SK-N-SH (cell line): ENCODE data around the gene TBC1D5.

ENCODE experiments used
- EP300 ChIP-seq, 2 experiments: IDR thresholded peaks; 2 replicates each; pipeline versions ENCODE4 v1.4.0 to v1.6.1; 2012; ENCODE audit warnings: borderline replicate concordance in 1 of 2, low read depth in 1 of 2, low read length in 1 of 2
- GABPA ChIP-seq: IDR thresholded peaks from 2 replicates; pipeline ENCODE4 v1.4.0; 2012; ENCODE audit warnings: low read depth, mild to moderate bottlenecking
- POLR2AphosphoS5 ChIP-seq: IDR thresholded peaks from 2 replicates; pipeline ENCODE4 v1.6.1; 2012; ENCODE audit warnings: low read depth, low read length
- RAD21 ChIP-seq: IDR thresholded peaks from 2 replicates; pipeline ENCODE4 v1.6.1; 2012; ENCODE audit warnings: mild to moderate bottlenecking, low read length
- RCOR1 ChIP-seq: fragments of 150-350 bp; IDR thresholded peaks from 2 replicates; pipeline ENCODE4 v1.6.1; 2017; ENCODE audit warnings: antibody characterized with exemption, low read length
- RFX5 ChIP-seq: IDR thresholded peaks from 2 replicates; pipeline ENCODE4 v1.6.1; 2012; ENCODE audit warnings: mild to moderate bottlenecking, improper control_type of control experiment, low read length
- SMC3 ChIP-seq: IDR thresholded peaks from 2 replicates; pipeline ENCODE4 v1.6.1; 2012; ENCODE audit warnings: low read depth, low read length, improper control_type of control experiment
- TCF12 ChIP-seq: IDR thresholded peaks from 2 replicates; pipeline ENCODE4 v1.4.0; 2012
- YY1 ChIP-seq: IDR thresholded peaks from 2 replicates; pipeline ENCODE4 v1.4.0; 2012; ENCODE audit warnings: low read depth, mild to moderate bottlenecking
- TF ChIP-seq, protein P1 (sequence below): fragments of 200-600 bp; sonication (generic); IDR thresholded peaks from 2 replicates; pipeline ENCODE4 v1.6.1; 2017; ENCODE audit warnings: antibody characterized with exemption, mild to moderate bottlenecking, moderate library complexity
- TF ChIP-seq, protein P2 (sequence below): IDR thresholded peaks from 2 replicates; pipeline ENCODE4 v1.4.0; 2012; ENCODE audit warnings: low read depth, borderline replicate concordance
- TF ChIP-seq, protein P3 (sequence below): fragments of 150-350 bp; IDR thresholded peaks from 2 replicates; pipeline ENCODE4 v1.6.1; 2016; ENCODE audit warnings: mild to moderate bottlenecking, low read depth, low read length
- TF ChIP-seq, protein P4 (sequence below): IDR thresholded peaks from 2 replicates; pipeline ENCODE4 v1.6.1; 2012; ENCODE audit warnings: mild to moderate bottlenecking, low read depth, low read length, moderate library complexity

DNA sequence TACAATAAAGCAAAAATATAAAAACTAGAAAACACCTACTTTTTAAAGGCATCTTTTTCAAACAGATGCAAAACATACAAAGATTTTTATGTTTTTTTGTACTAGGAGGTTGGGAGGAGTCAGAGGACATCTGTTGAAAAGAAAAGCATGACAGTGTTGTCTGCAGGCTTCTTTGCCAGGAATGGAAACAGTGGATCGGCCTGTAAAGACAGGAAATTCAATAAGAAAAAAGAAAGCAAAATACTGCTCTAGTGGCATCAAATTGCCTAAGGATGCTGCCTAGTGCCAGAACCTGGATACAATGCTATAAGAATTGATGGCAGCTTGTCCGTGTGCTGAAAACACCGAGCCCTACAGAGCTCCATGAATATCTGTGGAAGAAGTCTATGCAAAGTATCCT, 69.9 kb downstream of the TBC1D5 start:
- TF ChIP-seq, protein P1, sequence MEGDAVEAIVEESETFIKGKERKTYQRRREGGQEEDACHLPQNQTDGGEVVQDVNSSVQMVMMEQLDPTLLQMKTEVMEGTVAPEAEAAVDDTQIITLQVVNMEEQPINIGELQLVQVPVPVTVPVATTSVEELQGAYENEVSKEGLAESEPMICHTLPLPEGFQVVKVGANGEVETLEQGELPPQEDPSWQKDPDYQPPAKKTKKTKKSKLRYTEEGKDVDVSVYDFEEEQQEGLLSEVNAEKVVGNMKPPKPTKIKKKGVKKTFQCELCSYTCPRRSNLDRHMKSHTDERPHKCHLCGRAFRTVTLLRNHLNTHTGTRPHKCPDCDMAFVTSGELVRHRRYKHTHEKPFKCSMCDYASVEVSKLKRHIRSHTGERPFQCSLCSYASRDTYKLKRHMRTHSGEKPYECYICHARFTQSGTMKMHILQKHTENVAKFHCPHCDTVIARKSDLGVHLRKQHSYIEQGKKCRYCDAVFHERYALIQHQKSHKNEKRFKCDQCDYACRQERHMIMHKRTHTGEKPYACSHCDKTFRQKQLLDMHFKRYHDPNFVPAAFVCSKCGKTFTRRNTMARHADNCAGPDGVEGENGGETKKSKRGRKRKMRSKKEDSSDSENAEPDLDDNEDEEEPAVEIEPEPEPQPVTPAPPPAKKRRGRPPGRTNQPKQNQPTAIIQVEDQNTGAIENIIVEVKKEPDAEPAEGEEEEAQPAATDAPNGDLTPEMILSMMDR, result no peak
- TF ChIP-seq POLR2AphosphoS5 (no peak), GABPA (no peak), RAD21 (peak; percentile 24; the same call in 1 of the 2 replicates), RFX5 (no peak), EP300 (IDR thresholded peaks at IDR 0.05; ENCODE audit: borderline replicate concordance in 1 of 2, low read depth in 1 of 2, low read length in 1 of 2) (peak in 1 of 2 experiments; percentile 52; a peak in 1 of 4 replicates), TCF12 (no peak), YY1 (no peak), RCOR1 (no peak), SMC3 (no peak)
- TF ChIP-seq, protein P2, sequence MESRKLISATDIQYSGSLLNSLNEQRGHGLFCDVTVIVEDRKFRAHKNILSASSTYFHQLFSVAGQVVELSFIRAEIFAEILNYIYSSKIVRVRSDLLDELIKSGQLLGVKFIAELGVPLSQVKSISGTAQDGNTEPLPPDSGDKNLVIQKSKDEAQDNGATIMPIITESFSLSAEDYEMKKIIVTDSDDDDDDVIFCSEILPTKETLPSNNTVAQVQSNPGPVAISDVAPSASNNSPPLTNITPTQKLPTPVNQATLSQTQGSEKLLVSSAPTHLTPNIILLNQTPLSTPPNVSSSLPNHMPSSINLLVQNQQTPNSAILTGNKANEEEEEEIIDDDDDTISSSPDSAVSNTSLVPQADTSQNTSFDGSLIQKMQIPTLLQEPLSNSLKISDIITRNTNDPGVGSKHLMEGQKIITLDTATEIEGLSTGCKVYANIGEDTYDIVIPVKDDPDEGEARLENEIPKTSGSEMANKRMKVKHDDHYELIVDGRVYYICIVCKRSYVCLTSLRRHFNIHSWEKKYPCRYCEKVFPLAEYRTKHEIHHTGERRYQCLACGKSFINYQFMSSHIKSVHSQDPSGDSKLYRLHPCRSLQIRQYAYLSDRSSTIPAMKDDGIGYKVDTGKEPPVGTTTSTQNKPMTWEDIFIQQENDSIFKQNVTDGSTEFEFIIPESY, result no peak
- TF ChIP-seq, protein P3, sequence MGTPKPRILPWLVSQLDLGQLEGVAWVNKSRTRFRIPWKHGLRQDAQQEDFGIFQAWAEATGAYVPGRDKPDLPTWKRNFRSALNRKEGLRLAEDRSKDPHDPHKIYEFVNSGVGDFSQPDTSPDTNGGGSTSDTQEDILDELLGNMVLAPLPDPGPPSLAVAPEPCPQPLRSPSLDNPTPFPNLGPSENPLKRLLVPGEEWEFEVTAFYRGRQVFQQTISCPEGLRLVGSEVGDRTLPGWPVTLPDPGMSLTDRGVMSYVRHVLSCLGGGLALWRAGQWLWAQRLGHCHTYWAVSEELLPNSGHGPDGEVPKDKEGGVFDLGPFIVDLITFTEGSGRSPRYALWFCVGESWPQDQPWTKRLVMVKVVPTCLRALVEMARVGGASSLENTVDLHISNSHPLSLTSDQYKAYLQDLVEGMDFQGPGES, result no peak
- TF ChIP-seq, protein P4, sequence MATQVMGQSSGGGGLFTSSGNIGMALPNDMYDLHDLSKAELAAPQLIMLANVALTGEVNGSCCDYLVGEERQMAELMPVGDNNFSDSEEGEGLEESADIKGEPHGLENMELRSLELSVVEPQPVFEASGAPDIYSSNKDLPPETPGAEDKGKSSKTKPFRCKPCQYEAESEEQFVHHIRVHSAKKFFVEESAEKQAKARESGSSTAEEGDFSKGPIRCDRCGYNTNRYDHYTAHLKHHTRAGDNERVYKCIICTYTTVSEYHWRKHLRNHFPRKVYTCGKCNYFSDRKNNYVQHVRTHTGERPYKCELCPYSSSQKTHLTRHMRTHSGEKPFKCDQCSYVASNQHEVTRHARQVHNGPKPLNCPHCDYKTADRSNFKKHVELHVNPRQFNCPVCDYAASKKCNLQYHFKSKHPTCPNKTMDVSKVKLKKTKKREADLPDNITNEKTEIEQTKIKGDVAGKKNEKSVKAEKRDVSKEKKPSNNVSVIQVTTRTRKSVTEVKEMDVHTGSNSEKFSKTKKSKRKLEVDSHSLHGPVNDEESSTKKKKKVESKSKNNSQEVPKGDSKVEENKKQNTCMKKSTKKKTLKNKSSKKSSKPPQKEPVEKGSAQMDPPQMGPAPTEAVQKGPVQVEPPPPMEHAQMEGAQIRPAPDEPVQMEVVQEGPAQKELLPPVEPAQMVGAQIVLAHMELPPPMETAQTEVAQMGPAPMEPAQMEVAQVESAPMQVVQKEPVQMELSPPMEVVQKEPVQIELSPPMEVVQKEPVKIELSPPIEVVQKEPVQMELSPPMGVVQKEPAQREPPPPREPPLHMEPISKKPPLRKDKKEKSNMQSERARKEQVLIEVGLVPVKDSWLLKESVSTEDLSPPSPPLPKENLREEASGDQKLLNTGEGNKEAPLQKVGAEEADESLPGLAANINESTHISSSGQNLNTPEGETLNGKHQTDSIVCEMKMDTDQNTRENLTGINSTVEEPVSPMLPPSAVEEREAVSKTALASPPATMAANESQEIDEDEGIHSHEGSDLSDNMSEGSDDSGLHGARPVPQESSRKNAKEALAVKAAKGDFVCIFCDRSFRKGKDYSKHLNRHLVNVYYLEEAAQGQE, result no peak
